ENCODE measurements around the gene LSM14B. TPM values are rescaled to one million over a fixed set of nuclear protein-coding genes. Genes with fewer than 3 reads are reported as not detected.

Gene LSM14B
- total and polyA plus RNA-seq, 8 donors = 36.0 to 62.3 (median 58.5) TPM

DNA sequence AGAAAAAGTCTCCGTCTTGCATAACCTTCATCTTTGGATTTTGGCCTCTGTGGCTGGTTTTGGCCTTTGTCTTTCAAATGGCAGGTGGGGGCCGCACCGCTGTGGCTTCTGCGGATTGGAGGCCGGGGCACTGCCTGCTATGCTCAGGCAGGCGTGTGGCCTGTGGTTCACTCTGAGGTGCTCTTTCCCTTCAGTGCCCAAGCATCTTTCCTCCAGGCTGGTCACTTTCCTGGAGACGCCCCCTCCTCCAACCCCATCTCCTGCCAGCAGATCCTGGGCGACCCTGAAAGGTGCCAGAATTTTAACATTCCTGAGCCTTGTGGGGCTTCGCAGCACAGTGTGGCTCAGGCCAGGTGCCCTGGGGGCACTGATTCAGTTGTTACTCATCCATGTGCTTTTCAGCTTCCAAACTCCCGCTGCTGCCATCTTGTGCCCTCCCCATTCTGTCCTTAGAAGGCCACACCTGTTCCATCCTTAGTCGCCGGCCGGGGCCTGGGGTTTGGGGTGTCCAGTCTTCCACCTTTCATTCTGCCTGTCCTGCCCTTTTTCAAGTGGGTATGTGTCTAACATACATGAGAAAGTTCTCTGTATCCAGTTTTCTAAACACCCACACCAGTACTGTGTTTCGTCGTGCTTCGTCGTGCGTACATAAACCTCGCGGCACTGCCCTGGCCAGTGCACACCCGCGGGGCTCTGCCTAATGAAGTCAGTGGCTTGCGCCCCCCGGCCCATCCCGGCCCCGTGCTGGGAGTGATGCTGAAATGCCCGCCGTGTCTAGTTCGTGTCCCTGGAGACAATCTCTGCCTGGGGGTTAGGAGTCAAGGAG lies 33.4 kb downstream of the LSM14B start:
- TF ChIP-seq, protein P1, sequence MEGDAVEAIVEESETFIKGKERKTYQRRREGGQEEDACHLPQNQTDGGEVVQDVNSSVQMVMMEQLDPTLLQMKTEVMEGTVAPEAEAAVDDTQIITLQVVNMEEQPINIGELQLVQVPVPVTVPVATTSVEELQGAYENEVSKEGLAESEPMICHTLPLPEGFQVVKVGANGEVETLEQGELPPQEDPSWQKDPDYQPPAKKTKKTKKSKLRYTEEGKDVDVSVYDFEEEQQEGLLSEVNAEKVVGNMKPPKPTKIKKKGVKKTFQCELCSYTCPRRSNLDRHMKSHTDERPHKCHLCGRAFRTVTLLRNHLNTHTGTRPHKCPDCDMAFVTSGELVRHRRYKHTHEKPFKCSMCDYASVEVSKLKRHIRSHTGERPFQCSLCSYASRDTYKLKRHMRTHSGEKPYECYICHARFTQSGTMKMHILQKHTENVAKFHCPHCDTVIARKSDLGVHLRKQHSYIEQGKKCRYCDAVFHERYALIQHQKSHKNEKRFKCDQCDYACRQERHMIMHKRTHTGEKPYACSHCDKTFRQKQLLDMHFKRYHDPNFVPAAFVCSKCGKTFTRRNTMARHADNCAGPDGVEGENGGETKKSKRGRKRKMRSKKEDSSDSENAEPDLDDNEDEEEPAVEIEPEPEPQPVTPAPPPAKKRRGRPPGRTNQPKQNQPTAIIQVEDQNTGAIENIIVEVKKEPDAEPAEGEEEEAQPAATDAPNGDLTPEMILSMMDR (IDR thresholded peaks at IDR 0.05) = no peak
- ATAC-seq = no peak
- Histone ChIP-seq H3K9me3 (peaks cover 0 to 4% of the 10 kb centered on the region in 2 donors), H3K4me1 (peaks cover 0 to 12% of the 10 kb centered on the region in 2 donors), H3K27ac (no peak overlapping the region), H3K4me3 (no peak overlapping the region), H3K27me3 (no peaks in the 10 kb centered on the region), H3K36me3 (peaks cover 0 to 36% of the 10 kb centered on the region in 2 donors)
- peak in 1 of 4 donors; percentile 63 for DNase-seq
- intact Hi-C loops (cut with DNase I) = no loop called here

DNA sequence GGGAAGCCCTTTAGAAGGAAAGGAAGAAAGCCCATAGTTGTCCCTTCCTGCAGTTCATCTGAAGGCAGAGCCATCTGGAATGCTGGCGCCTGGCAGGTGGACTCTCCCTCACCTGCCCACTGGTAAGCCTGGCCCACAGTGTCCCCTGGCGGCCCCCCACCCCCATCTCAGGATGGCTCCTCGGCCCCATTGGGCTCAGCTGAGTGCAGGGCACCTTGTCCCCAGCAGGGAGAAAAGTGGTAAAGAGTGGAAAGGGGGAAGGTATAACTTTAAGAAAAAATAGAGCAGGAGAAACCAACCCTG lies 33.9 kb downstream of the LSM14B start:
- DNase-seq (peak in 1 of 4 donors; percentile 68), ATAC-seq (no peak)
- Histone ChIP-seq H3K27me3 (no peaks in the 10 kb centered on the region), H3K27ac (no peak overlapping the region), H3K4me1 (peaks cover 0 to 12% of the 10 kb centered on the region in 2 donors), H3K36me3 (peaks cover 0 to 42% of the 10 kb centered on the region in 2 donors), H3K4me3 (no peak overlapping the region), H3K9me3 (peaks cover 0 to 4% of the 10 kb centered on the region in 2 donors)
- TF ChIP-seq, protein P1 (IDR thresholded peaks at IDR 0.05) = no peak
- intact Hi-C loops (cut with DNase I) = no loop called here

DNA sequence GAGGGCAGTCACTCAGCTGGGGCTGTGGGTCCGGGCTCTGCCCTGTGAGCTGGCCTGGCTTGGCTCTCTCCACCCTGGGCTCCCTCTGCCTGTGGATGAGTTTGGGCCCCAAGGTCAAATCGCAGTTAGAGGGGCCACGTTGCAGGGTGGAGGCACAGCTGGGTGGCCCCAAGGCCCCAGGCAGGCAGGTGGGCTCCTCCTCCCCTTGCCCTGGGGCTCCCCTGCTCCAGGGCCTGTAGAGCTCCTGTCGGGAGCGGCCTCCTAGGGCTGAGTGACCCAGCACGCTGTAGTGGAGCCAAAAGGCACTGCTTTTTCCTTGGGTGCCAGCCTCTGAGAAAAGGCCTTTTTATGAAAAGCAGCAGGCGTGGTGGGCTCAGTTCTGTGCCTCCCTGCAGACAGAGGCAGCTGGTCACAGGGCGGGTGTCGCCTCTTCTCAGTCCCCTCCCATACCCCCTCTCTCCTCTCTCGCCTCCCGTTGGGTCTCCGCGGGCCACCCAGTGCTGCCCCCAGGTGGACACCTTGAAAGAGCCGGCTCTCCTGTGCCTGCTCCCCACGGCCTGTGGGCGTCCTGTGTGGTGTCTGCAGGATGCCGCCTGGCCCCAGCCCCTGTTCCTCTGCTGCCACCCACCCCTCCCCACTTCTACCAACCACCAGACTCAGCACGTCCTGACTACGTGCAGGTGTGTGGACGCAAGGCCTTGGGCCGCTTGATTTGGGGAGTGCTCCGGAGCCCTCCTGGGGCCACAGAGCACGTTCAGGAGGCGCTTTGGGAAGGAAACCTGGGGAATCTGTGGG lies 34.5 kb downstream of the LSM14B start:
- DNase-seq = peak in 2 of 4 donors; percentile 47 to 91
- Histone ChIP-seq H3K27me3 (no peaks in the 10 kb centered on the region), H3K4me1 (peaks cover 0 to 12% of the 10 kb centered on the region in 2 donors), H3K4me3 (no peak overlapping the region), H3K27ac (no peak overlapping the region), H3K9me3 (peaks cover 0 to 4% of the 10 kb centered on the region in 2 donors), H3K36me3 (peaks cover 0 to 48% of the 10 kb centered on the region in 2 donors)
- TF ChIP-seq, protein P1 (IDR thresholded peaks at IDR 0.05) = peak; percentile 52 to 70
- intact Hi-C loops (cut with DNase I) = no loop called here
- ATAC-seq = peak; percentile 85

DNA sequence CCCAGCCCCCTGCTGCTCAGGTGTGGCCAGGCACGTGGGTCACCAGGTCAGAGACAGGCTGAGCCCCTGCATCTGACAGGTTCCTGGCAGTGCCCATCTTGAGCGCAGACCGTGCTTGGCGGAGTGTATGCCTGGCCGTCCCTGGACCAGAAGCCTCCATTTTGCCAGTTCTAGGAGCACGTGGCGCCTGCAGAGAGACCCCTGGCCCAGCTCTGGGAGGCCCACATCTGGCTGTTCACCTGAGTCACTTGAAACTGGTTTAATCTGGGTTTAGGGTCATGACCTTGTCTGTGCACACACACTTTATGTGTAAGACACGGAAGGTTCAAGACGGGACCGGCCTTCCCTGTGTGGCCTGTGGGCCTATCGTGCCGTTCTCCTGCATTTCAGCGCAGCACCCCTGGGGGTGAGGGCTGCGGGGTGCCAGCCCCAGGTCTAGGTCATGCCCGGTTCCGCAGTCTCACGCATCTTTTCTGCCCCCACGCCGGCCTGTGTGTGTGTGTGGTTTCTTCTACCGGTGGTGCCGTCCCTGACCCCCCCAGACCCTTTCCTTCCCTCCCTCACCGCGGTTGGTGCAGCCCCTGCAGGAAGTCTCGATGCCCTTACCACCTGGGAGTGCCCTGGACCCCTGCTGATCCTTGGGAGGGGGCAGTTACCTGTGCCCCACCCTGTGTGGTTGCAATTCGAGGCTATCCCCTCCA lies 35.3 kb downstream of the LSM14B start:
- peaks cover 0 to 4% of the 10 kb centered on the region in 2 donors for H3K9me3 ChIP-seq
- no peak for ATAC-seq
- peaks cover 0 to 50% of the 10 kb centered on the region in 2 donors for H3K36me3 ChIP-seq
- TF ChIP-seq, protein P1 (IDR thresholded peaks at IDR 0.05) = no peak
- DNase-seq = peak in 1 of 4 donors; percentile 68
- no peaks in the 10 kb centered on the region for H3K27me3 ChIP-seq
- H3K4me1 ChIP-seq = peaks cover 0 to 12% of the 10 kb centered on the region in 2 donors
- H3K4me3 ChIP-seq = no peak overlapping the region
- intact Hi-C loops (cut with DNase I) = no loop called here
- no peak overlapping the region for H3K27ac ChIP-seq
